ENCODE results near the gene GRID2.
"Not testable (repeated sequence)": the region's sequence is repeated elsewhere in the genome, so short reads cannot be mapped to it uniquely, and the experiment has no call there.

The GRID2 gene

DNA sequence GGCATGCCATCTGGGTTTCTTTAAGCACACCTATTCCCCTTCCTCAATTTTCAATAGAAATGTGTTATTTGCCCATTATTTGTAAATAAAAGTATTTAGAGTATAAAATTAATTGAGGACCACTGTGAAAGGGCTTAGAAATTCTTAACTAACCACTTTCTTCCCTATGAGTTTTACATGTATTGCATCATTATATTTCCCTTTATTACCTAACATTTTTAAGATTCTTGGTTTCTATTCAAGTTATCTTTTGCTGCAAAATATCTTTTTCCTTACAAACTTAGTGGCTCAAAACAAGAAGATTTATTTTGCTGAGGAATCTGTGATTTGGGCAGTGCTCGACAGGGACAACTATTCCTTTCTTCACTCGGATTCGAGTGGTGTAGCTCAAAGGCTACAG lies 40.5 kb downstream of the GRID2 start:
- Mint-ChIP-seq H3K36me3 (no peaks in the 10 kb centered on the region), H3K9me3 (ENCODE audit: low read depth) (peaks cover 4% of the 10 kb centered on the region), H3K4me3 (no peak overlapping the region), H3K27me3 (no peaks in the 10 kb centered on the region), H3K4me1 (ENCODE audit: low read depth) (no peaks in the 10 kb centered on the region), H3K27ac (no peak overlapping the region)

DNA sequence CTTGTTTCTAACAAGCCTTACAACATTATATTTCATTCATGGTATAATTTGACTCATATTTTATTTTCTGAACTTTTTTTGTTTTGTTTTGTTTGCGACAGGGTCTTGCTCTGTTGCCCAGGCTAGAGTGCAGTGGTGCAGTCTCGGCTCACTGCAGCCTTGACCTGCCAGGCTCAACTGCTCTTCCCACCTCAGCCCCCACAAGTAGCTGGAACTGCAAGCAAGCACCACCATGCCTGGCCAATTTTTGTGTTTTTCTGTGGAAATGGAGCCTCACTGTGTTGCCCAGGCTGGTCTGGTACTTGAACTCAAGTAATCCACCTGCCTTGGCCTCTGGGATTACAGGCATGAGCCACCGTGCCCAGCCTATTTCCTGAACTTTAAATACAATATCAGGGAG lies 42.5 kb downstream of the GRID2 start:
- Mint-ChIP-seq H3K36me3 (no peaks in the 10 kb centered on the region), H3K4me3 (no peak overlapping the region), H3K27ac (no peak overlapping the region), H3K9me3 (ENCODE audit: low read depth) (no peaks in the 10 kb centered on the region), H3K4me1 (ENCODE audit: low read depth) (no peaks in the 10 kb centered on the region), H3K27me3 (no peaks in the 10 kb centered on the region)

DNA sequence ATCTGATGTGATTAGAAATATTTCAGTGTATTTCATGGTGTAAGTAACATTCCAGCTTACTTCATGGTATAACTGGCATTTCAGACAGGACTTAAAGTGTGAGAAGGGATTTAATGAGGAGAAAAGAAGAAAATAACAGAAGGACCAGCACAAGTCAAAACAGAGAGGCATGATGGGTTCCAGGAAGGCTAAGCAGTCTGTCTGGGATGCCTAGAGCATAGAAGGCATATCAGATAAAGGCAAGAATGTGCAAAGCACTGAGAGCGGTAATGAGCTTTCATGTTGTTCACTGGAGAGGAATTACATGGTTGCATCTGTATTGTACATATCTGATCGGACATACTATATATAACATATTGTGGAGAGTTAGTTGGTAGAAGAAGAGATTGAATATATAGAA lies 54.2 kb downstream of the GRID2 start:
- Mint-ChIP-seq H3K4me1 (ENCODE audit: low read depth) (no peaks in the 10 kb centered on the region), H3K27ac (no peak overlapping the region), H3K27me3 (no peaks in the 10 kb centered on the region), H3K4me3 (no peak overlapping the region), H3K9me3 (ENCODE audit: low read depth) (peaks cover 2% of the 10 kb centered on the region), H3K36me3 (no peaks in the 10 kb centered on the region)

DNA sequence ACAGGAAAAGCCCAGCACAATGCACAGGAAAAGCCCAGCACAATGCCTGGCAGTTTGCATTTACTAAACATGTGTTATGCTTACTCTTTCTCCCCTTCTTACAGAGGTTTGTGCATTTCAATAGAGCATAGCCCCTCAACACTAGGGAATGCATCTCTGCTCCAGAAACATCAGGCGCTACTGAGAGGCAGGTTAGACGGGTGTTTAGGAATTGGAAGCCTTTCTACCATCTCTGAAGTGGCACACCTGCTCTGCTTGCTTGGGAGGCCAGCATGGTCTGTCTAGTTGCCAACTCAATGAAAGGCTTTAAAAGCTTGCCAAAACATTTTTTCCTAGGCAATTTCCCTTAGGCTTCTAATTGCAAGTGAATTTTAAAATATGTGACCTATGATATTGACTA lies 55.7 kb downstream of the GRID2 start:
- H3K36me3 Mint-ChIP-seq, result no peaks in the 10 kb centered on the region
- H3K27me3 Mint-ChIP-seq, result no peaks in the 10 kb centered on the region

DNA sequence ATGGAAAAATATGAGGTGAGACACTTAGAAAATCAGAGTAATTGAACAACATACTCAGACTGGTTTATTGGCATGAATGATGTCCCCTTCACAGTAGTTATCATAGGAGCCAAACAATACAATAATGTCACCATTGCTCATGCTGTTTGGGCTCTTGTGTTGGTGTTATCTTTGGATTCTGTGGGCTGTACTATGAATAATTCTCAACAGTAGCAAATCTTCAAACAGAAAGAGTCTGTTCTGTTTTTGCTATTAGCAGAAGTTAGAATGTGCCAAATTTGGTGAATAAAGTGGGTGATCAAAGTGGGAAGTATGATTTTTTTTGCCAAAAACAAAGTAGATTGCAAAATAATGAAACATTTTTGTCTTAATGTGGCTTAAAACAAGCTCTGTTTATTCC lies 58.3 kb downstream of the GRID2 start:
- no peaks in the 10 kb centered on the region for H3K27me3 Mint-ChIP-seq
- no peak overlapping the region for H3K27ac Mint-ChIP-seq
- no peaks in the 10 kb centered on the region for H3K36me3 Mint-ChIP-seq
- H3K4me3 Mint-ChIP-seq, result no peak overlapping the region
- H3K9me3 Mint-ChIP-seq (ENCODE audit: low read depth), result peaks cover 3% of the 10 kb centered on the region
- no peaks in the 10 kb centered on the region for H3K4me1 Mint-ChIP-seq (ENCODE audit: low read depth)

More for the DNA sequence above, 55.7 kb downstream of the GRID2 start:
- no peak overlapping the region for H3K4me3 Mint-ChIP-seq
- no peaks in the 10 kb centered on the region for H3K9me3 Mint-ChIP-seq (ENCODE audit: low read depth)
- no peaks in the 10 kb centered on the region for H3K4me1 Mint-ChIP-seq (ENCODE audit: low read depth)
- no peak overlapping the region for H3K27ac Mint-ChIP-seq

DNA sequence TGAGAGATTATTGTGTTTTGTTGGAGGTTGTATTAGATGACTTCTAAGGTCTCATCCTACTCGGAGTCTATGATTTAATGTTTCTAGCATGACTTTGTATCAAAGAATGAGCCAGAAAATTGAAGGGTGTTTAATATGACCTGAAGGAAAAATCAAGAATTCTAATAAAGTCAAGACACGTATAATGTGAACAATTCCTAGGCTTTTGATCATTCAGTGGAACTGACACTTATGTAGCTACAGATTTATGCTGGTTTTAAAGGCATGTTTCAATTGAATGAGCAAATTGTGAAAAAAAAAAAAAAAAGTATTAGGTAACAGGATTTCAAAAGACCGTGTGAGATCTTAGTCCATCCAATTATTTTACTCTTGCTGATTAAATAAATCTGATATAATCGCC lies 64.9 kb downstream of the GRID2 start:
- Mint-ChIP-seq H3K36me3 (no peaks in the 10 kb centered on the region), H3K27me3 (no peaks in the 10 kb centered on the region), H3K9me3 (ENCODE audit: low read depth) (peaks cover 7% of the 10 kb centered on the region), H3K27ac (no peak overlapping the region), H3K4me3 (no peak overlapping the region), H3K4me1 (ENCODE audit: low read depth) (no peaks in the 10 kb centered on the region)

DNA sequence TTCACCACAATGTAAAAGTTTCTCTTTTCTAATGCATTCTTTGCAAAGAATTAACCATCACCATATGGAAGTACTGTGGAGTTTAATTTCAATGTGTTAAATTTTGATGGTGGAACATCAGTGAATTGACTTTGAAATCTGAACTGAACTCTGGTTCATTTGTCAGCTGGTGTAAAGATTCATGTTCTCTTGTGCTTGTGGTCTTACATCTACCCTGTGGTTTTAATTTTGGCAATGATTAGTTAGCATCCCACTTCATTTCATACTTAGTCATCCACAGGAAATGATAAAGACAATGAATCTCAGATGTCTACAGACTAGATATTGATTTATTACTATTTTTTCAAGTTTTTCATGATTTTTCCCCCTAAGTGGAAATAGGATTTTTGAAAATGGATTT lies 77.8 kb downstream of the GRID2 start:
- peaks cover 5% of the 10 kb centered on the region for H3K9me3 Mint-ChIP-seq (ENCODE audit: low read depth)
- H3K4me1 Mint-ChIP-seq (ENCODE audit: low read depth), result no peaks in the 10 kb centered on the region

DNA sequence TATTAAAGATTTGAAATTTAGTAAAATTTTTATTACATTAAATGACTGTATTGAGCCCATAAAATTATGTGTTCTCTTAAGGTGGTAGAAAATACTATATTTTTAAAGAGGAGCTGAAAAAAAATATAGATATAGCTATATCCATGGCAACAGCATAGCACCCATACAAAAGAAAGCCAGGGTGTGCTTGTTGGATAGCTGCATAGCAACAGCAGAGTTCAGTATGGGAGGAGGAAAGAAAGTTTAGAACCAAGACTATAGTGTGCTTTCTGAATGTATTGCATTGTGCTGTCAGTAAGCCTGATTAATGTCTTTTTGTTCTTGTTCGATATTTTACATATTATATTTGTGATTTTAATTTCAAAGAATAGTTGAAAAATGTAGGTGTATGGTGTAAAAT lies 78.4 kb downstream of the GRID2 start:
- Mint-ChIP-seq H3K27me3 (no peaks in the 10 kb centered on the region), H3K27ac (no peak overlapping the region), H3K36me3 (no peaks in the 10 kb centered on the region)

More for the DNA sequence above, 77.8 kb downstream of the GRID2 start:
- no peak overlapping the region for H3K27ac Mint-ChIP-seq
- H3K27me3 Mint-ChIP-seq, result no peaks in the 10 kb centered on the region
- no peaks in the 10 kb centered on the region for H3K36me3 Mint-ChIP-seq
- no peak overlapping the region for H3K4me3 Mint-ChIP-seq

DNA sequence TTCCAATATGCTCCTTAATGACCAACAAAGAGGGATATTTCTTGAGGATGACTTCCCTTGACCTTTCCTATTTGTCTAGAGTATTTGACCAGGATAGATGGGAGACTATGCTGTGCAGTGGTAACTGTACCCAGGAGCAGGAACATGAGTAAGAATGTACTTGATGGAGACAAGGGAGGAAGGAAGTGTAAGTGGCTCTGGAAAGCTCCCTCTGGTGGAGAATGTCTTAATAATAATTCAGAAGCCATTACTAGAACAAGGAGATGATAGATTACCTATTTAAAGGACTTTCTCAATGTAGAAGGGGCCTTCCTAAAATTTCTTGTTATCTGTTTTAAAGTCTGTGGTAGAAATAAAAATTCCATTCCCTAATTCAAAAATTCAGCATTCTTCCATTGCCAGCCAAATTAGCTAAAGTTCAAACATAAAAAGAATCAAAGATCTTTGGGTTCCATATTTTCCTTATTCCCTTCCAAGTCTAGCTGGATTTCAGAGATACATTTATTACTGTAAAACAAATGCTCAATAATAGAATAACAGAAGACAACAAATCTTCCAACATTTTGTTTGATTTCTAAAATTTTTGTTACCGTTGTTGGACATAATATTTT lies 83.8 kb downstream of the GRID2 start:
- H3K27me3 Mint-ChIP-seq, result no peaks in the 10 kb centered on the region
- no peak overlapping the region for H3K4me3 Mint-ChIP-seq
- H3K27ac Mint-ChIP-seq, result no peak overlapping the region
- H3K36me3 Mint-ChIP-seq, result no peaks in the 10 kb centered on the region
- H3K4me1 Mint-ChIP-seq (ENCODE audit: low read depth), result no peaks in the 10 kb centered on the region
- peaks cover 3% of the 10 kb centered on the region for H3K9me3 Mint-ChIP-seq (ENCODE audit: low read depth)

More for the DNA sequence above, 78.4 kb downstream of the GRID2 start:
- Mint-ChIP-seq H3K4me3 (no peak overlapping the region), H3K9me3 (ENCODE audit: low read depth) (peaks cover 5% of the 10 kb centered on the region), H3K4me1 (ENCODE audit: low read depth) (no peaks in the 10 kb centered on the region)

DNA sequence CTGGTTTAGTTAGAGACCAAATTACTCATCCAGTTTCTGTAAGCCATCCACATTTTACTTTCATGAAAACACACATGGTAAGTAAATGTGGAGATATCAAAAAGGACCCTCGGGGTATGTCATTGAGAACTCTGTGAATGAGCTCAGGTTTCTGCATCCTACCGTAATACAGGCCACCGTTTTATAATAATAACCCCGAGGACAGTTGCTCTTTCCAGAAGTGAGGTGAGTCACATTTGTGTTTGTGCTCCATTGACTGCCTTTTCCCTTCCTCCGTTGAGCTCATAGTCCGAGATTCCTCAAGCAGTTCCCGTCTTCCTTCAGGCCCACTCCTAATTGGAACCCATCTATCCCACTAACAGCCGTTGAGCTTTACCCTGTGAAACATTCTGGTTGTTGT lies 95.3 kb downstream of the GRID2 start:
- H3K27me3 Mint-ChIP-seq, result no peaks in the 10 kb centered on the region
- no peaks in the 10 kb centered on the region for H3K36me3 Mint-ChIP-seq
- no peak overlapping the region for H3K4me3 Mint-ChIP-seq
- no peak overlapping the region for H3K27ac Mint-ChIP-seq
- H3K9me3 Mint-ChIP-seq (ENCODE audit: low read depth), result peaks cover 11% of the 10 kb centered on the region
- no peaks in the 10 kb centered on the region for H3K4me1 Mint-ChIP-seq (ENCODE audit: low read depth)

DNA sequence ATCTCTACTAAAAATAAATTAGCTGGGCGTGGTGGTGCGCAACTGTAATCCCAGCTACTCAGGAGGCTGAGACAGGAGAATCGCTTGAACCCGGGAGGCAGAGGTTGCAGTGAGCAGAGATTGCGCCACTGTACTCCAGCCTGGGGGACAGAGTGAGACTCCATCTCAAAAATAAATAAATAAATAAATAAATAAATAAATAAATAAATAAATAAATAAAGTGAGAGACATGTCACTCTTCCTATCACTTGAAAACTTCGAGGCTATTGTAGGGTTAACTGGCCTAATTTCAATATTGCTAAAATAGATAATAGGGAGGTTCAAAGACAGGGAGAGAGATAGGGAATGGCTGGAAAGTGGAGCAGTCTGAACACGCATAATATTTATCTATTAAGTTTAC lies 99.8 kb downstream of the GRID2 start:
- H3K9me3 Mint-ChIP-seq (ENCODE audit: low read depth), result peaks cover 20% of the 10 kb centered on the region
- H3K27ac Mint-ChIP-seq; H3K36me3 Mint-ChIP-seq; H3K4me1 Mint-ChIP-seq (ENCODE audit: low read depth); H3K27me3 Mint-ChIP-seq; H3K4me3 Mint-ChIP-seq: not testable (repeated sequence)

DNA sequence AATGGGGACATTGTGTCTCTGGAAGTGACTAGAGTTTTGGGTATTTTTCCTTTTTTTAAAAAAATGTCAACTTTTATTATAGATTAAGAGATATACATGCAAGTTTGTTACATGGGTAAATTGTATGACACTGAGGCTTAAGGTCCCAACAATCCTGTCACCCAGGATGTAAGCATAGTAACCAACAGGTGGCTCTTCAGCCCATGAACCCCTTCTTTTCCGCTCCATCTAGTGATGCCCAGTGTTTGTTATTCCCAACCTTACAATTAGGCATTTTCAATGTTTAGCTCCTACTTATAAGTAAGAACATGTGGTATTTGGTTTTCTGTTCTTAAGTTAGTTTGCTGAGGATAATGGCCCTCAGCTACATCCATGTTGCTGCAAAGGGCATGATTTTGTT lies 102.7 kb downstream of the GRID2 start:
- no peak overlapping the region for H3K27ac Mint-ChIP-seq

DNA sequence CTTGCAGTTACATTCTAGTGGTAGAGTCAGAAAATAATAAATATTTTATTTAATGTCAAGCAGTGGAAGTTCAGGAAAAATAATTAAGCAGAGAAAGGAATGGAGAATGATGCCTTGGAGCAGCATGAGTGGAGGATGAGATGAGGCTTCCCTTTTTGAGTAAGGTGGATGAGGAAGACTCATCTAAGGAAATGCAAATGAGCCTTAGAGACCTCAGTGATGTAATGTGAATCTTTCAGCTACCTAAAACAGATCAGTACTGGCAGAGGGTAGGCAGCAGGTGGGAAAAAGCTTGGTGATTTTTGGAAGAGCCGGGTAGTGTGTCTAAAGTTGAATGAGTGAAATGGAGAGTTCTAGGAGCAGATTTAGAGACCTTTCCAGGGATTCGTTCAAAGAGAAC lies 118.2 kb downstream of the GRID2 start:
- Mint-ChIP-seq H3K4me1 (ENCODE audit: low read depth) (no peaks in the 10 kb centered on the region), H3K27ac (no peak overlapping the region), H3K27me3 (no peaks in the 10 kb centered on the region)

More for the DNA sequence above, 102.7 kb downstream of the GRID2 start:
- H3K4me1 Mint-ChIP-seq (ENCODE audit: low read depth), result no peaks in the 10 kb centered on the region
- H3K27me3 Mint-ChIP-seq, result no peaks in the 10 kb centered on the region
- H3K36me3 Mint-ChIP-seq, result no peaks in the 10 kb centered on the region
- peaks cover 14% of the 10 kb centered on the region for H3K9me3 Mint-ChIP-seq (ENCODE audit: low read depth)
- no peak overlapping the region for H3K4me3 Mint-ChIP-seq

DNA sequence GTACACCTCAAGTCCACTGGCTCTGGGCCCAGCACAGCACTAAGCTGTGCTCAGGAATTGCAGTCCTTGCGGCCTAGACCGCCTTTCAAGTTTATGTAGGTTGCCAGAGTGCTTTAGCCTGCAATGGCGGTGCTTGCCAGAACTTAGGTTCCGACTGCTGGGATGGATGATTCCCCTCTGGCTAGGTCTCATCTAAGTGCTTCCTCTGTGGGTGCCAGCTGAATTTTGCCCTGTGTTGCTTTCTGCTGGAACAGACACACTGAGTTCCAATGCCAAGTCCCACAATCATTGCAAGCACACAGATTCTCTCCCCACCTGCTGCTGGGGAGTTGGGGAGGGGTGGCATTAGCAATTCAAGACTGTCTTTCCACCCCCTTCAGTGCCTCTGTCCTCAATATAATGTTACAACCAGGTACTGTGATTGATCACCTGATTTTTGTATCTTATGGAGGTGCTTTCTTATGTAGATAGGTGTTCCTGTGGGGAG lies 129.5 kb downstream of the GRID2 start:
- peaks cover 3% of the 10 kb centered on the region for H3K9me3 Mint-ChIP-seq (ENCODE audit: low read depth)
- H3K27ac Mint-ChIP-seq, result no peak overlapping the region
- no peaks in the 10 kb centered on the region for H3K27me3 Mint-ChIP-seq
- H3K36me3 Mint-ChIP-seq, result no peaks in the 10 kb centered on the region
- no peaks in the 10 kb centered on the region for H3K4me1 Mint-ChIP-seq (ENCODE audit: low read depth)
- no peak overlapping the region for H3K4me3 Mint-ChIP-seq

More for the DNA sequence above, 118.2 kb downstream of the GRID2 start:
- Mint-ChIP-seq H3K4me3 (no peak overlapping the region), H3K36me3 (no peaks in the 10 kb centered on the region), H3K9me3 (ENCODE audit: low read depth) (peaks cover 5% of the 10 kb centered on the region)

DNA sequence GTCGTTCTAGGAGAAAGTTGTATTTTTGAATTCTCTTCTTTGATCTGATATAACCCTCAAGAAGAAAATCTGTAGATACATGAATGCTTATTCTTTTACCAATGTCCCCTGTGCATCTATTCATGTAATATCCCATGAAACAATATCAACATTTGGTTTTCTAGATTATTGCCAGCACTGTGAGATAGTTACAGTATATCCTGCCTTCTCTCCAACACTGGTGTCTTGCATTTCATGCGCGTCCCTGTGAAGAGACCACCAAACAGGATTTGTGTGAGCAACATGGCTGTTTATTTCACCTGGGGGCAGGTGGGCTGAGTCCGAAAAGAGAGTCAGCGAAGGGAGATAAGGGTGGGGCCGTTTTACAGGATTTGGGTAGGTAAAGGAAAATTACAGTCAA lies 135.0 kb downstream of the GRID2 start:
- not testable (repeated sequence) for H3K36me3 Mint-ChIP-seq; H3K9me3 Mint-ChIP-seq (ENCODE audit: low read depth); H3K4me3 Mint-ChIP-seq; H3K27me3 Mint-ChIP-seq; H3K27ac Mint-ChIP-seq; H3K4me1 Mint-ChIP-seq (ENCODE audit: low read depth)

DNA sequence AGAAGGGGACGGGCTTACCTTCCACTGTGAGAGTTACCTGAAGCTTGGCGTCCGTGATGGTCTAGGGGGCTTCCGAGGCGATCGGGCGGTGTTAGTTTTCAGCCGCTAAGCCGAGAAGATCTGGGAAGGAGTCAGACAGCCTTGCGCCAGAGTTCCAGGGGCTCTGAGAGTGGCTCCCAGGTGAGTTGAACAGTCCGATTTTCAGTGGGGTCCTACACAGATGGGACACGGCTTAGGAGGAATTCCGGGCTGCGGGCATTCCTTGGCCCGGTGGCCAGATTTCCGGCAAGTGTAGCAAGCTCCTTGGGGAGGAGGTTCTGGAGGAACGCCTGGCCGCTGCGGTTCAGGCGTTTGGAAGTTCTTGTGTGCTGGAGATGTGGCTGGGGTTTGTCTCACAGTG lies 138.4 kb downstream of the GRID2 start:
- not testable (repeated sequence) for H3K4me1 Mint-ChIP-seq (ENCODE audit: low read depth); H3K9me3 Mint-ChIP-seq (ENCODE audit: low read depth); H3K36me3 Mint-ChIP-seq; H3K27ac Mint-ChIP-seq; H3K27me3 Mint-ChIP-seq; H3K4me3 Mint-ChIP-seq
